ENCODE measurements around the gene SLC38A9. TPM values are rescaled to one million over a fixed set of nuclear protein-coding genes. Genes with fewer than 3 reads are reported as not detected.

The SLC38A9 gene
- total and polyA plus RNA-seq, 9 of the 15 experiments (the other 6 are each of a cell fraction or from before 2014, with no cell fraction given) = 14.0 to 34.5 (median 20.7) TPM

DNA sequence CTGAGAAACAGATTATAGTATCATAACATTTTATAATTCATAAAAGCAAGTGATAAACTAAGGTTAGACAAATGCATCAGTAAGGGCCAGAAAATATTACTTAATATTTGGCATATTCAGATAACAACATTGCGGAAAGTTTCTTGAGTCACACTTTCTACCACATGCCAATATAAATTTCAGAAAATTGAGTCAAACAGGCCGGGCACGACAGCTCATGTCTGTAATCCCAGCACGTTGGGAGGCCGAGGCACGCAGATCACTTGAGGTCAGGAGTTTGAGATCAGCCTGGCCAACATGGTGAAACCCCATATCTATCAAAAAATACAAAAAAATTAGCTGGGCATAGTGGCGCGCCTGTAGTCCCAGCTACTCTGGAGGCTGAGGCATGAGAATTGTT lies 47.1 kb downstream of the SLC38A9 start:
- H3K4me1 ChIP-seq (replicated peaks in 1 of 2; ENCODE audit: control insufficient read depth in 2 of 2, insufficient read depth in 2 of 2, low read length in 2 of 2) = no peaks in the 10 kb centered on the region
- CTCF ChIA-PET (ENCODE audit: low intra/inter-chr PET ratio) = no interaction called here
- no peak for DNase-seq (ENCODE audit: extremely low read depth in 1 of 4, low spot score in 3 of 4)
- 74% methylated on average over 8 of the region's 8 CpGs for WGBS (ENCODE audit: insufficient coverage, low coverage, missing lambda C conversion rate)
- in situ Hi-C loops (cut with MboI) (no loop called here), intact Hi-C loops (cut with micrococcal nuclease) (no loop called here)
- no peaks in the 10 kb centered on the region for H3K27me3 ChIP-seq (ENCODE audit: control insufficient read depth in 2 of 2, insufficient read depth in 2 of 2, low read length in 2 of 2)
- BruUV-seq (replicated peaks) = no TSS peak
- no peak overlapping the region for H3K4me2 ChIP-seq (ENCODE audit: insufficient read depth, low read length)
- H3K79me2 ChIP-seq (ENCODE audit: control insufficient read depth, insufficient read depth, low read length) = no peaks in the 10 kb centered on the region
- POLR2A ChIA-PET = no interaction called here
- no peaks in the 10 kb centered on the region for H3K9me1 ChIP-seq (ENCODE audit: control insufficient read depth, insufficient read depth, low read length)
- no peak overlapping the region for H3K4me3 ChIP-seq
- no peak for ATAC-seq
- H3K9me3 ChIP-seq (replicated peaks; ENCODE audit: control insufficient read depth, insufficient read depth, low read depth, low read length) = no peaks in the 10 kb centered on the region
- H3K9ac ChIP-seq (ENCODE audit: insufficient read depth in 1 of 2, low read depth in 2 of 2, low read length in 2 of 2) = no peak overlapping the region
- H3K27ac ChIP-seq (ENCODE audit: extremely low read depth, low read depth, low read length) = no peak overlapping the region
- no peak overlapping the region for H2AFZ ChIP-seq (ENCODE audit: low read depth, low read length)
- peaks cover 7% of the 10 kb centered on the region for H3K36me3 ChIP-seq (ENCODE audit: control insufficient read depth, insufficient read depth, low read length)
- H4K20me1 ChIP-seq (replicated peaks; ENCODE audit: control insufficient read depth, insufficient read depth, low read length) = no peaks in the 10 kb centered on the region
- no peak for FAIRE-seq
- TF ChIP-seq MCM3 (IDR thresholded peaks at IDR 0.05) (no peak), KLF6 (CRISPR knock-in tag; IDR thresholded peaks at IDR 0.05; ENCODE audit: borderline replicate concordance) (no peak), ZNF212 (CRISPR knock-in tag; IDR thresholded peaks at IDR 0.05) (no peak), ZNF143 (CRISPR knock-in tag; IDR thresholded peaks at IDR 0.05) (no peak), HNRNPUL1 (IDR thresholded peaks at IDR 0.05; ENCODE audit: low read length) (no peak), SMAD4 (CRISPR knock-in tag; conservative IDR thresholded peaks at IDR 0.05) (no peak), ELF4 (CRISPR knock-in tag; IDR thresholded peaks at IDR 0.05) (no peak), POLR2H (tag; IDR thresholded peaks at IDR 0.05; ENCODE audit: low read depth) (no peak), SAFB (IDR thresholded peaks at IDR 0.05; ENCODE audit: borderline replicate concordance, low read depth, low read length) (no peak), PPARD (CRISPR knock-in tag; IDR thresholded peaks at IDR 0.05) (no peak), CREB3L1 (IDR thresholded peaks at IDR 0.05; ENCODE audit: borderline replicate concordance, low read depth) (no peak), PHB (CRISPR knock-in tag; IDR thresholded peaks at IDR 0.05) (no peak), MCM5 (IDR thresholded peaks at IDR 0.05; ENCODE audit: low read depth) (no peak), ZNF24 (IDR thresholded peaks at IDR 0.05) (no peak), POLR2G (IDR thresholded peaks at IDR 0.05; ENCODE audit: low read depth, low read length) (no peak)
- TF ChIP-seq, protein P1, sequence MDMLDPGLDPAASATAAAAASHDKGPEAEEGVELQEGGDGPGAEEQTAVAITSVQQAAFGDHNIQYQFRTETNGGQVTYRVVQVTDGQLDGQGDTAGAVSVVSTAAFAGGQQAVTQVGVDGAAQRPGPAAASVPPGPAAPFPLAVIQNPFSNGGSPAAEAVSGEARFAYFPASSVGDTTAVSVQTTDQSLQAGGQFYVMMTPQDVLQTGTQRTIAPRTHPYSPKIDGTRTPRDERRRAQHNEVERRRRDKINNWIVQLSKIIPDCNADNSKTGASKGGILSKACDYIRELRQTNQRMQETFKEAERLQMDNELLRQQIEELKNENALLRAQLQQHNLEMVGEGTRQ (CRISPR knock-in tag; IDR thresholded peaks at IDR 0.05) = no peak
- TF ChIP-seq, protein P2, sequence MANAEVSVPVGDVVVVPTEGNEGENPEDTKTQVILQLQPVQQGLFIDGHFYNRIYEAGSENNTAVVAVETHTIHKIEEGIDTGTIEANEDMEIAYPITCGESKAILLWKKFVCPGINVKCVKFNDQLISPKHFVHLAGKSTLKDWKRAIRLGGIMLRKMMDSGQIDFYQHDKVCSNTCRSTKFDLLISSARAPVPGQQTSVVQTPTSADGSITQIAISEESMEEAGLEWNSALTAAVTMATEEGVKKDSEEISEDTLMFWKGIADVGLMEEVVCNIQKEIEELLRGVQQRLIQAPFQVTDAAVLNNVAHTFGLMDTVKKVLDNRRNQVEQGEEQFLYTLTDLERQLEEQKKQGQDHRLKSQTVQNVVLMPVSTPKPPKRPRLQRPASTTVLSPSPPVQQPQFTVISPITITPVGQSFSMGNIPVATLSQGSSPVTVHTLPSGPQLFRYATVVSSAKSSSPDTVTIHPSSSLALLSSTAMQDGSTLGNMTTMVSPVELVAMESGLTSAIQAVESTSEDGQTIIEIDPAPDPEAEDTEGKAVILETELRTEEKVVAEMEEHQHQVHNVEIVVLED (CRISPR knock-in tag; IDR thresholded peaks at IDR 0.05) = no peak
- TF ChIP-seq, protein P3, sequence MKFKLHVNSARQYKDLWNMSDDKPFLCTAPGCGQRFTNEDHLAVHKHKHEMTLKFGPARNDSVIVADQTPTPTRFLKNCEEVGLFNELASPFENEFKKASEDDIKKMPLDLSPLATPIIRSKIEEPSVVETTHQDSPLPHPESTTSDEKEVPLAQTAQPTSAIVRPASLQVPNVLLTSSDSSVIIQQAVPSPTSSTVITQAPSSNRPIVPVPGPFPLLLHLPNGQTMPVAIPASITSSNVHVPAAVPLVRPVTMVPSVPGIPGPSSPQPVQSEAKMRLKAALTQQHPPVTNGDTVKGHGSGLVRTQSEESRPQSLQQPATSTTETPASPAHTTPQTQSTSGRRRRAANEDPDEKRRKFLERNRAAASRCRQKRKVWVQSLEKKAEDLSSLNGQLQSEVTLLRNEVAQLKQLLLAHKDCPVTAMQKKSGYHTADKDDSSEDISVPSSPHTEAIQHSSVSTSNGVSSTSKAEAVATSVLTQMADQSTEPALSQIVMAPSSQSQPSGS (CRISPR knock-in tag; IDR thresholded peaks at IDR 0.05) = no peak
- TF ChIP-seq, protein P4, sequence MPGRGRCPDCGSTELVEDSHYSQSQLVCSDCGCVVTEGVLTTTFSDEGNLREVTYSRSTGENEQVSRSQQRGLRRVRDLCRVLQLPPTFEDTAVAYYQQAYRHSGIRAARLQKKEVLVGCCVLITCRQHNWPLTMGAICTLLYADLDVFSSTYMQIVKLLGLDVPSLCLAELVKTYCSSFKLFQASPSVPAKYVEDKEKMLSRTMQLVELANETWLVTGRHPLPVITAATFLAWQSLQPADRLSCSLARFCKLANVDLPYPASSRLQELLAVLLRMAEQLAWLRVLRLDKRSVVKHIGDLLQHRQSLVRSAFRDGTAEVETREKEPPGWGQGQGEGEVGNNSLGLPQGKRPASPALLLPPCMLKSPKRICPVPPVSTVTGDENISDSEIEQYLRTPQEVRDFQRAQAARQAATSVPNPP (IDR thresholded peaks at IDR 0.05; ENCODE audit: borderline replicate concordance, insufficient read depth, insufficient read length) = no peak
